Lower leg skin (tissue), 4 donors: ENCODE results near the gene SPHK2. TPM values are rescaled to one million over a fixed set of nuclear protein-coding genes. Genes with fewer than 3 reads are reported as not detected.

Source experiments
- DNase-seq, 2 donors: peaks; one replicate each; pipeline ENCODE4 v3.0.0-alpha.2; 2019; ENCODE audit warnings: low spot score in 2 of 2
- H3K4me3 ChIP-seq: fragments of 200-600 bp; sonication (generic); 2 replicates; pipeline ENCODE4 v1.5.1; 2017; ENCODE audit warnings: mild to moderate bottlenecking, low read depth; ENCODE audit not compliant: poor library complexity, severe bottlenecking
- CTCF ChIP-seq, 3 donors: fragments of 450-650 bp; IDR thresholded peaks; one replicate each; pipeline ENCODE4 v1.5.1; 2016; ENCODE audit warnings: antibody characterized with exemption in 3 of 3, mild to moderate bottlenecking in 3 of 3, moderate library complexity in 2 of 3
- POLR2A ChIP-seq, 2 donors: fragments of 450-650 bp; IDR thresholded peaks; one replicate each; pipeline ENCODE4 v1.6.1; 2016 to 2017; ENCODE audit warnings: antibody characterized with exemption in 2 of 2, mild to moderate bottlenecking in 1 of 2, moderate library complexity in 1 of 2
- WGBS, 2 donors: methylation state at CpG; one replicate each; pipeline ENCODE4 v1.1.5; 2018; 5-methylcytosine and 5-hydroxymethylcytosine counted together
- intact Hi-C: fragments of 100-400 bp; cut with DNase I; formaldehyde crosslinking; loops from one replicate; pipeline ENCODE4 v1.15.0; 2023; ENCODE audit warnings: low total_unique reads
- total RNA-seq, 4 donors: library from RNA; depleted of rRNA; stranded (reverse); fragments of >200 nt; gene quantifications; one replicate each; pipeline ENCODE4 v1.1.0, GENCODE V29; 2016

The SPHK2 gene
- total RNA-seq, 4 donors from 2014 or later: 2.2 to 8.8 (median 6.1) TPM

GRCh38 chr19:48663667-48664066, 44.4 kb downstream of the SPHK2 start:
- intact Hi-C loops: no loop called here
- 94 to 95% methylated on average over 4 of the region's 4 CpGs for WGBS, 2 donors
- TF ChIP-seq POLR2A (IDR thresholded peaks at IDR 0.05) (no peak), CTCF (IDR thresholded peaks at IDR 0.05) (no peak)
- H3K4me3 ChIP-seq: no peak overlapping the region
- DNase-seq: no peak

GRCh38 chr19:48664476-48664875, 45.2 kb downstream of the SPHK2 start:
- no peak overlapping the region for H3K4me3 ChIP-seq
- WGBS, 2 donors: 86 to 91% methylated on average over 11 to 14 of the region's 14 CpGs
- DNase-seq: no peak
- TF ChIP-seq POLR2A (IDR thresholded peaks at IDR 0.05) (no peak), CTCF (IDR thresholded peaks at IDR 0.05) (no peak)
- intact Hi-C loops: no loop called here

- intact Hi-C loops: no loop called here
- WGBS, 2 donors: 92 to 94% methylated on average over 6 of the region's 6 CpGs
- no peak overlapping the region for H3K4me3 ChIP-seq
- no peak for TF ChIP-seq CTCF (IDR thresholded peaks at IDR 0.05)
- TF ChIP-seq POLR2A (IDR thresholded peaks at IDR 0.05): no peak
- DNase-seq: no peak
Observed at GRCh38 chr19:48665786-48666185, 46.5 kb downstream of the SPHK2 start.

- intact Hi-C loops: no loop called here
- 63 to 75% methylated on average over 3 of the region's 3 CpGs for WGBS, 2 donors
Observed at GRCh38 chr19:48668332-48668731, 49.0 kb downstream of the SPHK2 start.

GRCh38 chr19:48668761-48669160, 49.5 kb downstream of the SPHK2 start:
- no peak overlapping the region for H3K4me3 ChIP-seq
- 97 to 98% methylated on average over 2 of the region's 2 CpGs for WGBS, 2 donors
- intact Hi-C loops: no loop called here
- no peak for TF ChIP-seq POLR2A (IDR thresholded peaks at IDR 0.05)
- TF ChIP-seq CTCF (IDR thresholded peaks at IDR 0.05): no peak
- no peak for DNase-seq

More at GRCh38 chr19:48668332-48668731, 49.0 kb downstream of the SPHK2 start:
- no peak overlapping the region for H3K4me3 ChIP-seq
- no peak for DNase-seq
- TF ChIP-seq CTCF (IDR thresholded peaks at IDR 0.05): no peak
- no peak for TF ChIP-seq POLR2A (IDR thresholded peaks at IDR 0.05)

- intact Hi-C loops: no loop called here
- WGBS, 2 donors: 95% methylated on average over 24 to 26 of the region's 26 CpGs
- no peak overlapping the region for H3K4me3 ChIP-seq
- TF ChIP-seq CTCF (IDR thresholded peaks at IDR 0.05) (no peak), POLR2A (IDR thresholded peaks at IDR 0.05) (no peak)
- no peak for DNase-seq
Observed at GRCh38 chr19:48669903-48670668, 50.8 kb downstream of the SPHK2 start.
